H9 (cell line): ENCODE measurements around the gene IL1A. TPM values are rescaled to one million over a fixed set of nuclear protein-coding genes. Genes with fewer than 3 reads are reported as not detected.

Source experiments
- DNase-seq: peaks from one replicate; pipeline ENCODE4 v3.0.0-alpha.2; 2017
- H2AFZ ChIP-seq: one replicate; pipeline ENCODE4 v1.6.1; 2013; ENCODE audit warnings: mild to moderate bottlenecking, low read length, control low read depth, moderate library complexity
- H2AK5ac ChIP-seq: 2 replicates; pipeline ENCODE4 v1.6.1; 2013; ENCODE audit warnings: low read length, control low read depth, mixed read lengths; ENCODE audit not compliant: insufficient read length
- H2BK120ac ChIP-seq: one replicate; pipeline ENCODE4 v1.6.1; 2013; ENCODE audit warnings: low read depth, mild to moderate bottlenecking, low read length, control low read depth, inconsistent platforms; ENCODE audit not compliant: poor library complexity, severe bottlenecking
- H2BK12ac ChIP-seq: 2 replicates; pipeline ENCODE4 v1.6.1; 2013; ENCODE audit warnings: low read length, control low read depth, mixed read lengths, low read depth; ENCODE audit not compliant: insufficient read length
- H2BK15ac ChIP-seq: 2 replicates; pipeline ENCODE4 v1.6.1; 2013; ENCODE audit warnings: low read depth, low read length, control low read depth
- H2BK20ac ChIP-seq: one replicate; pipeline ENCODE4 v1.6.1; 2013; ENCODE audit warnings: low read depth, mild to moderate bottlenecking, low read length, control low read depth, inconsistent platforms; ENCODE audit not compliant: poor library complexity, severe bottlenecking
- H2BK5ac ChIP-seq: 2 replicates; pipeline ENCODE4 v1.6.1; 2013; ENCODE audit warnings: low read length, control low read depth, mixed read lengths; ENCODE audit not compliant: insufficient read length
- H3K14ac ChIP-seq: 2 replicates; pipeline ENCODE4 v1.6.1; 2013; ENCODE audit warnings: low read length, control low read depth; ENCODE audit not compliant: insufficient read depth
- H3K18ac ChIP-seq: 2 replicates; pipeline ENCODE4 v1.6.1; 2013; ENCODE audit warnings: low read depth, mild to moderate bottlenecking, mixed read lengths, low read length, control low read depth; ENCODE audit not compliant: insufficient read length
- H3K23ac ChIP-seq: 2 replicates; pipeline ENCODE4 v1.6.1; 2013; ENCODE audit warnings: low read length, control low read depth, mixed read lengths, low read depth; ENCODE audit not compliant: insufficient read length
- H3K23me2 ChIP-seq: 2 replicates; pipeline ENCODE4 v1.6.1; 2013; ENCODE audit warnings: low read depth, mild to moderate bottlenecking, mixed read lengths, low read length, control low read depth; ENCODE audit not compliant: insufficient read length, poor library complexity, severe bottlenecking
- H3K27ac ChIP-seq: 2 replicates; pipeline ENCODE4 v1.5.1; 2013; ENCODE audit warnings: low read length, control low read depth, mixed read lengths, low read depth; ENCODE audit not compliant: insufficient read length
- H3K27me3 ChIP-seq: 2 replicates; pipeline ENCODE4 v1.6.1; 2013; ENCODE audit warnings: low read length, control low read depth, inconsistent platforms; ENCODE audit not compliant: insufficient read depth
- H3K4ac ChIP-seq: 2 replicates; pipeline ENCODE4 v1.6.1; 2013; ENCODE audit warnings: low read depth, mild to moderate bottlenecking, control low read depth, inconsistent platforms, low read length, moderate library complexity
- H3K4me1 ChIP-seq: 2 replicates; pipeline ENCODE4 v1.6.1; 2013; ENCODE audit warnings: low read length, control low read depth, inconsistent platforms; ENCODE audit not compliant: insufficient read depth
- H3K4me2 ChIP-seq: 2 replicates; pipeline ENCODE4 v1.6.1; 2013; ENCODE audit warnings: low read length, control low read depth, mixed read lengths; ENCODE audit not compliant: insufficient read length, insufficient read depth
- H3K56ac ChIP-seq: 2 replicates; pipeline ENCODE4 v1.6.1; 2013; ENCODE audit warnings: low read depth, mild to moderate bottlenecking, mixed read lengths, low read length, control low read depth; ENCODE audit not compliant: insufficient read length
- H3K79me1 ChIP-seq: 2 replicates; pipeline ENCODE4 v1.6.1; 2013; ENCODE audit warnings: low read depth, mild to moderate bottlenecking, moderate library complexity, low read length, control low read depth, inconsistent platforms; ENCODE audit not compliant: insufficient read depth, poor library complexity, severe bottlenecking
- H3K79me2 ChIP-seq: 2 replicates; pipeline ENCODE4 v1.6.1; 2013; ENCODE audit warnings: low read length, control low read depth, inconsistent platforms; ENCODE audit not compliant: insufficient read depth
- H3K9ac ChIP-seq: 2 replicates; pipeline ENCODE4 v1.6.1; 2013; ENCODE audit warnings: low read length, control low read depth, mixed read lengths; ENCODE audit not compliant: insufficient read length; ENCODE audit errors: extremely low read depth
- H3K9me3 ChIP-seq: one replicate; pipeline ENCODE4 v1.6.1; 2013; ENCODE audit warnings: low read depth, low read length, inconsistent platforms; ENCODE audit not compliant: control insufficient read depth
- H3T11ph ChIP-seq: one replicate; pipeline ENCODE4 v1.6.1; 2013; ENCODE audit warnings: mild to moderate bottlenecking, low read length, control low read depth, inconsistent platforms
- H4K20me1 ChIP-seq: one replicate; pipeline ENCODE4 v1.6.1; 2013; ENCODE audit not compliant: control insufficient read depth, insufficient read length, insufficient read depth
- H4K5ac ChIP-seq: 2 replicates; pipeline ENCODE4 v1.6.1; 2013; ENCODE audit warnings: low read depth, mild to moderate bottlenecking, mixed read lengths, low read length, control low read depth; ENCODE audit not compliant: insufficient read length
- H4K8ac ChIP-seq: replicated peaks from 2 replicates; pipeline ENCODE4 v1.6.1; 2013; ENCODE audit warnings: low read length, control low read depth, mixed read lengths, low read depth; ENCODE audit not compliant: insufficient read length
- H4K91ac ChIP-seq: 2 replicates; pipeline ENCODE4 v1.6.1; 2013; ENCODE audit warnings: low read depth, mild to moderate bottlenecking, moderate library complexity, mixed read lengths, low read length, control low read depth; ENCODE audit not compliant: insufficient read length
- H3K27ac Mint-ChIP-seq, 3 experiments: 2 replicates in 2 of 3; 3 replicates in 1 of 3; pipeline ENCODE4 v1.8.0; 2020 to 2021; ENCODE audit warnings: mixed read lengths in 3 of 3, mild to moderate bottlenecking in 1 of 3, moderate library complexity in 1 of 3
- H3K27me3 Mint-ChIP-seq: 2 replicates; pipeline ENCODE4 v1.8.0; 2021; ENCODE audit warnings: low read depth, mild to moderate bottlenecking, moderate library complexity, mixed read lengths
- H3K36me3 Mint-ChIP-seq, 3 experiments: 2 replicates in 2 of 3; 3 replicates in 1 of 3; pipeline ENCODE4 v1.8.0; 2020 to 2021; ENCODE audit warnings: low read depth in 3 of 3, mixed read lengths in 3 of 3; ENCODE audit not compliant: insufficient read depth in 1 of 3
- H3K4me1 Mint-ChIP-seq, 2 experiments: 2 replicates each; pipeline ENCODE4 v1.8.0; 2020; ENCODE audit warnings: mixed read lengths in 2 of 2
- H3K4me3 Mint-ChIP-seq, 2 experiments: 2 replicates in 1 of 2; 3 replicates in 1 of 2; pipeline ENCODE4 v1.8.0; 2020 to 2021; ENCODE audit warnings: mild to moderate bottlenecking in 2 of 2, mixed read lengths in 2 of 2, moderate library complexity in 1 of 2
- H3K9me3 Mint-ChIP-seq, 2 experiments: 2 replicates in 1 of 2; 3 replicates in 1 of 2; pipeline ENCODE4 v1.8.0; 2020; ENCODE audit warnings: mild to moderate bottlenecking in 2 of 2, mixed read lengths in 2 of 2, moderate library complexity in 1 of 2
- CTCF ChIP-seq: fragments of 200-600 bp; sonication (generic); conservative IDR thresholded peaks from 3 replicates; pipeline ENCODE4 v1.8.0; 2021; ENCODE audit warnings: antibody characterized with exemption, mild to moderate bottlenecking
- WGBS: extraction: QIAGEN DNeasy Blood & Tissue Kit; methylation state at CpG from one replicate; pipeline ENCODE4 v1.1.7; 2013; ENCODE audit warnings: missing lambda C conversion rate, low lambda C conversion rate, mixed read lengths; ENCODE audit not compliant: insufficient read length; ENCODE audit errors: extremely low coverage; 5-methylcytosine and 5-hydroxymethylcytosine counted together
- total RNA-seq: library from RNA; stranded (reverse); gene quantifications from 2 replicates; pipeline ENCODE4 v1.2.1, GENCODE V29; 2021

IL1A gene
- total RNA-seq, 1 experiment from 2014 or later = 0.35 TPM

DNA sequence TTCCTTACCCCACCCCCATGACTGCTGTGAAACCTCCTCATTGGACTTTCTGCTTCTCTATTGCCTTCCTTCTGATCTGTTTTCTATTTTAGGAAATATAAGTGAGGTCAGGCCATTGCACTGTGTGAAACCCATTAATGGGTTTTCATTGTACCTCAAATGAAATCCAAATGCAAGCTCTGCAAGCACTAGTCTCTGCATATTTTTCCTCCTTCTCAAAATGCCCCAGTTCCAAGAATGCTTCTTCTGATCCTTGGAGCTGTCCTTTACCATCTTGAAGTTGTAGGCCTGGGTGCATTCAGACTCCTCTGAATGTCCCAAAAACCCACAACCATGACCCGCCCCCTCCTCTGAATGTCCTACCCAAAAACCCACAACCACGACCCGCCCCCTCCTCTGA lies 8.2 kb downstream of the IL1A start:
- Mint-ChIP-seq H3K27me3 (no peaks in the 10 kb centered on the region), H3K4me3 (no peak overlapping the region), H3K9me3 (no peaks in the 10 kb centered on the region), H3K4me1 (peaks cover 8 to 10% of the 10 kb centered on the region in 2 experiments; a peak in 3 of 4 replicates), H3K27ac (no peak overlapping the region), H3K36me3 (peaks cover 0 to 10% (median 0%) of the 10 kb centered on the region in 3 experiments; a peak in 1 of 7 replicates)
- H3K4me1 ChIP-seq = no peaks in the 10 kb centered on the region
- H3K27ac ChIP-seq = no peak overlapping the region
- H3K4me2 ChIP-seq = no peak overlapping the region
- H2BK15ac ChIP-seq = no peak overlapping the region
- no peak for TF ChIP-seq CTCF
- no peak overlapping the region for H4K91ac ChIP-seq
- no peak overlapping the region for H2BK120ac ChIP-seq
- H2BK5ac ChIP-seq = no peak overlapping the region
- no peaks in the 10 kb centered on the region for H3K79me1 ChIP-seq
- H4K8ac ChIP-seq = no peak overlapping the region
- DNase-seq = no peak
- H3K4ac ChIP-seq = no peak overlapping the region
- no peak overlapping the region for H3K18ac ChIP-seq
- H2BK20ac ChIP-seq = no peak overlapping the region
- H3K23me2 ChIP-seq = no peaks in the 10 kb centered on the region
- no peak overlapping the region for H3T11ph ChIP-seq
- no peaks in the 10 kb centered on the region for H4K20me1 ChIP-seq
- H3K27me3 ChIP-seq = no peaks in the 10 kb centered on the region
- no peaks in the 10 kb centered on the region for H3K9me3 ChIP-seq
- no peak overlapping the region for H3K23ac ChIP-seq
- no peak overlapping the region for H2AFZ ChIP-seq
- no peaks in the 10 kb centered on the region for H3K79me2 ChIP-seq
- WGBS = no CpG with 5 or more reads among the region's 3 CpGs
- H4K5ac ChIP-seq = no peak overlapping the region
- H3K14ac ChIP-seq = no peak overlapping the region
- no peak overlapping the region for H3K9ac ChIP-seq
- no peak overlapping the region for H2BK12ac ChIP-seq
- no peak overlapping the region for H3K56ac ChIP-seq
- H2AK5ac ChIP-seq = no peak overlapping the region
